ENCODE data around the gene UNC45A. TPM values are rescaled to one million over a fixed set of nuclear protein-coding genes. Genes with fewer than 3 reads are reported as not detected.

The UNC45A gene
- total RNA-seq, 2 donors from 2014 or later: 42.8 to 85.0 TPM

DNA sequence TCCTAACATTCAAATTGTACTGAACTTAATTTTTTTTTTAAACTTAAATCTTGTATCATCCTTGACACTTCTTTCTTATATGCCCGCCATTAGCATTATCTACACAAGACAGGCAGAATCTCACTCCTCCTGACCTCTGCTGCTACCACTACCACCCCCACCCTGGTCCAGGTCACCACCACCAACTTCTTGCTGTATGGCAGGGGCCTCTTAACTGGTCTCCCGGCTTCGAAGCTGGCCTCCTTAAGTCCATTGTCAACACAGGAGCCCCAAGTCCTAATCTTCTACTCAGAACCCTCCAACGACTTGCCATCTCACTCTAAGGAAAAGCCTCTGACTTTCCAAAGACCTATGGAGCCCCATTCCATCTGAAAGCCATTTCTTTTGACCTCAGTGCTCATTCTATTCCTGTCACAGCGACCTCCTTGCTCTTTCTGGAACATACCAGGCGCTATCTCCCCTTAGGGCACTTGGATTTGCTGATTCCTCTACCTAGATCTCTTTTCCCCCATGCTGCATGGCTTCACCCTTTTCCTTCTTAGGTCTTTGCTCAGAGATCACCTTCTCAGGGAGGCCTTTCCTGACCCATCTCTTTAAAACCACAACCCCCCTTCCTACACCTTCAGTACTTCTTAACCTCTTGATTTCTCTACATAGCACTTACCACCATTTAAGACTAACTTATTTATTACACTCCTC, 56.7 kb downstream of the UNC45A start:
- H3K27ac ChIP-seq: peak overlapping the region in 2 of 4 donors; percentile 91
- peaks cover 22% of the 10 kb centered on the region for H3K4me1 ChIP-seq
- intact Hi-C loops (cut with DNase I): no loop called here
- H3K27me3 ChIP-seq: no peaks in the 10 kb centered on the region
- no peak for ATAC-seq
- no peaks in the 10 kb centered on the region for H3K36me3 ChIP-seq (replicated peaks in 1 of 2; ENCODE audit: insufficient read depth in 1 of 2, low read depth in 2 of 2)
- no peak overlapping the region for H3K4me3 ChIP-seq
- TF ChIP-seq POLR2A (IDR thresholded peaks at IDR 0.05) (no peak), CTCF (IDR thresholded peaks at IDR 0.05) (no peak)
- DNase-seq: no peak
- H3K9me3 ChIP-seq: no peaks in the 10 kb centered on the region
- WGBS, 2 donors: 87 to 91% methylated on average over 6 of the region's 6 CpGs

DNA sequence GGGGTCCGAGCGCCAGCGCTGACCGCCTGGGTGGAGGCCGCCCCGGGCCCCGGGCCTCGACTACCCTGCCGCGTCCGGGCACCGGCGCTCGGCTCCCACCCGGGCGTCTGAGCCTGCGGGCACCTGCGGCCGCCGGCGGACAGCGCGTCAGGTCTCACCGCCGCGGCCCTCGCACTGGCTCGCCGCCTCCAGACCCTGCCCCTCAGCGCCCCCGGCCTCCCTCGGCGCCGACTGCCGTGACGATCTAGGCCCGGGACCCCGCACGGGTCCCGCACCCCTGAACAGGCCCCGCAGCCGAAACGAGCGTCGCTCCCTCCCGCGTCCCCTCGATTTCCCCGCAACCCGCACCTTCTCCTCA, 59.0 kb downstream of the UNC45A start:
- H3K36me3 ChIP-seq (replicated peaks in 1 of 2; ENCODE audit: insufficient read depth in 1 of 2, low read depth in 2 of 2): peaks cover 0 to 4% of the 10 kb centered on the region in 2 donors
- peak in 3 of 4 donors; percentile 10 to 41 (median 31) for DNase-seq
- no peak for TF ChIP-seq POLR2A (IDR thresholded peaks at IDR 0.05)
- peak; percentile 37 for ATAC-seq
- intact Hi-C loops (cut with DNase I): no loop called here
- peaks cover 17% of the 10 kb centered on the region for H3K4me1 ChIP-seq
- WGBS, 2 donors: 0 to 1% methylated on average over 8 to 23 of the region's 50 CpGs
- H3K4me3 ChIP-seq: peak overlapping the region; percentile 35 to 41
- no peaks in the 10 kb centered on the region for H3K9me3 ChIP-seq
- no peaks in the 10 kb centered on the region for H3K27me3 ChIP-seq
- peak overlapping the region; percentile 70 to 91 (median 86) for H3K27ac ChIP-seq

DNA sequence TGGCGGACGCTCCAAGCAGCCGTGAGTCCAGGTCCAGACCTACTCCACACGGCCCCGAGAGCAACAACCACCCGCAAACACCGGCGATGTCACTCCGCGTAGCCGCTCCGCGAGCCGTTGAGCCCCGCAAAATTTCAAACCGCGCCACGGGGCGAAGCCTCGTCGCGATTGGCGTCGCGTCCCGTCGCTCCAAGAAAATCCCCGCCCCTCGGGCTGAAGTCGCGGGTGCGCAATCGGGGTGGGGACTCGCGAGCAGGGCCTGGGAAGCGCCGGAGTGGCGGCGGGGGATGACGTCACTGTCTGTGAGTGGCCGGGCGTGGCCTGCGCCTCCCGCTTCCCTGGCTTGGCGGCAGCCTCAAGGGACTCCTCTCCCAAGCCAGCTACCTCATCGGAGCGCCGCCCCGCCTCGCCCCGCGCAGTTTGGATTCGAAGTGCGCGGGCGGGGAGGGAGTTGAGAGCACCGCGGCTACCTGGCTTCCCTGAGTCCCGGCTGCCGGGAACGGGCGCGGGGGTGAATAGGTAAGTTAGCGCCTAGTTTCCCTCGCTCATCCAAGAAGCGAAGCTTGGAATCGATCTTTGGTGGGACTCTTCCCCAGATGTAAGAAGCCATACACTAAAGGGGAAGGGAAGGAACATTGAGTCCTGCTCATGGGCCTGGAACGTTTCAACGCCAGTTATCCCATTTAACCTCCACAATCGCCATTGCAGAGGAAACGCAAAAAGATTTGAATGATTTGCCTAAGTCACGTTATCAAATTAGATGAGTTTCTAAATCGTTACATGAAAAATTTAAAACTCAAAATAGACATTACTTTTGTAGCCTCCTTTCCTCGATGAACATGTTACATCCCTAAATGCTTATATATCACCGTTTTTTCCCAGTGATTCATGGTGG, 59.6 kb downstream of the UNC45A start, which contains the start of gene PRC1:
Gene PRC1 (minus strand): TSS at position 119 of the 895 bp plus-strand sequence. CDS start 118 bp downstream, at position 1.
- H3K36me3 ChIP-seq (replicated peaks in 1 of 2; ENCODE audit: insufficient read depth in 1 of 2, low read depth in 2 of 2): peaks cover 0 to 4% of the 10 kb centered on the region in 2 donors
- DNase-seq: peak; percentile 98 to 99 (median 99)
- no peaks in the 10 kb centered on the region for H3K9me3 ChIP-seq
- 0% methylated on average over 35 to 71 of the region's 75 CpGs for WGBS, 2 donors
- H3K4me1 ChIP-seq: peaks cover 17% of the 10 kb centered on the region
- TF ChIP-seq POLR2A (IDR thresholded peaks at IDR 0.05): peak; percentile 78 to 89 (median 80)
- peak in 1 of 7 experiments; percentile 25 for TF ChIP-seq CTCF (IDR thresholded peaks at IDR 0.05)
- ATAC-seq: peak; percentile 99
- intact Hi-C loops (cut with DNase I): no loop called here
- peak within 1 kb of the TSS; percentile 35 to 41 for H3K4me3 ChIP-seq
- H3K27me3 ChIP-seq: no peaks in the 10 kb centered on the region
- peak within 1 kb of the TSS; percentile 70 to 91 (median 86) for H3K27ac ChIP-seq

DNA sequence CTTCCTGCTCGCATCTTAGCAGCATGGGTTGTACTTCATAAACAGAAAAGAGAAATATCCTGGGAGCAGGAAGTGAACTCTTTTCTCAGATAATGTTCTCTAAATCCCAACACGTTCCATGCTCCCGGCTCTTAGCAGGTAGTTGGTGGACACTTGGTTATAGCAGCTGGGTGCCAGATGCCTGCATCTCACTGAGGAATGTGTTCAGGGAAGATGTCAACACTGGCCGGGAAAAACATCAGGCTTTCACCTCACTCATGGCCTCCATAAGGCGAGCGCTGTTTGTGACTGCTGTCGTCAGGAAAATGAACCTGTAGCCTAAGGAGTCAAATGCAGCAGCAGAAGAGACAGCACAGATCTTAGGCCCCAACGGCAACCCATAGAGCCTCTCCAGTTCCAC, 63.7 kb downstream of the UNC45A start:
- TF ChIP-seq CTCF (IDR thresholded peaks at IDR 0.05) (no peak), POLR2A (IDR thresholded peaks at IDR 0.05) (no peak)
- 90 to 91% methylated on average over 8 of the region's 8 CpGs for WGBS, 2 donors
- H3K27ac ChIP-seq: no peak overlapping the region
- no peaks in the 10 kb centered on the region for H3K27me3 ChIP-seq
- DNase-seq (no peak), ATAC-seq (no peak)
- no peaks in the 10 kb centered on the region for H3K9me3 ChIP-seq
- intact Hi-C loops (cut with DNase I): no loop called here
- peaks cover 0 to 9% of the 10 kb centered on the region in 2 donors for H3K36me3 ChIP-seq (replicated peaks in 1 of 2; ENCODE audit: insufficient read depth in 1 of 2, low read depth in 2 of 2)
- H3K4me1 ChIP-seq: peaks cover 10% of the 10 kb centered on the region
- no peak overlapping the region for H3K4me3 ChIP-seq

- TF ChIP-seq POLR2A (IDR thresholded peaks at IDR 0.05) (no peak), CTCF (IDR thresholded peaks at IDR 0.05) (no peak)
- WGBS, 2 donors: 96 to 97% methylated on average over 3 of the region's 3 CpGs
- no peaks in the 10 kb centered on the region for H3K27me3 ChIP-seq
- no peak overlapping the region for H3K4me3 ChIP-seq
- no peak for ATAC-seq
- intact Hi-C loops (cut with DNase I): no loop called here
- no peak for DNase-seq
- H3K4me1 ChIP-seq: no peaks in the 10 kb centered on the region
- H3K9me3 ChIP-seq: no peaks in the 10 kb centered on the region
- no peak overlapping the region for H3K27ac ChIP-seq
- H3K36me3 ChIP-seq (replicated peaks in 1 of 2; ENCODE audit: insufficient read depth in 1 of 2, low read depth in 2 of 2): peaks cover 0 to 17% of the 10 kb centered on the region in 2 donors
Observed at GRCh38 chr15:91001209-91001608, 66.1 kb downstream of the UNC45A start.
